GM06990 (cell line): ENCODE data around the gene DBNDD2.

ENCODE experiments used
- DNase-seq: peaks from one replicate; pipeline ENCODE4 v3.0.0-alpha.2; 2011; ENCODE audit not compliant: insufficient read length; ENCODE audit errors: extremely low read depth
- H3K27me3 ChIP-seq: replicated peaks from 2 replicates; pipeline ENCODE4 v1.6.0; 2011; ENCODE audit warnings: low read length; ENCODE audit not compliant: control insufficient read depth, insufficient read depth
- H3K36me3 ChIP-seq: 2 replicates; pipeline ENCODE4 v1.5.1; 2011; ENCODE audit warnings: low read length; ENCODE audit not compliant: control insufficient read depth, insufficient read depth
- H3K4me3 ChIP-seq: replicated peaks from 2 replicates; pipeline ENCODE4 v1.5.1; 2011; ENCODE audit warnings: low read depth, mild to moderate bottlenecking, control low read depth, low read length
- TF ChIP-seq, protein P1 (sequence below): IDR thresholded peaks from 2 replicates; pipeline ENCODE4 v1.5.1; 2011; ENCODE audit warnings: low read length, control low read depth, mild to moderate bottlenecking, inconsistent platforms; ENCODE audit not compliant: insufficient read depth, poor library complexity, severe bottlenecking

The DBNDD2 gene

DNA sequence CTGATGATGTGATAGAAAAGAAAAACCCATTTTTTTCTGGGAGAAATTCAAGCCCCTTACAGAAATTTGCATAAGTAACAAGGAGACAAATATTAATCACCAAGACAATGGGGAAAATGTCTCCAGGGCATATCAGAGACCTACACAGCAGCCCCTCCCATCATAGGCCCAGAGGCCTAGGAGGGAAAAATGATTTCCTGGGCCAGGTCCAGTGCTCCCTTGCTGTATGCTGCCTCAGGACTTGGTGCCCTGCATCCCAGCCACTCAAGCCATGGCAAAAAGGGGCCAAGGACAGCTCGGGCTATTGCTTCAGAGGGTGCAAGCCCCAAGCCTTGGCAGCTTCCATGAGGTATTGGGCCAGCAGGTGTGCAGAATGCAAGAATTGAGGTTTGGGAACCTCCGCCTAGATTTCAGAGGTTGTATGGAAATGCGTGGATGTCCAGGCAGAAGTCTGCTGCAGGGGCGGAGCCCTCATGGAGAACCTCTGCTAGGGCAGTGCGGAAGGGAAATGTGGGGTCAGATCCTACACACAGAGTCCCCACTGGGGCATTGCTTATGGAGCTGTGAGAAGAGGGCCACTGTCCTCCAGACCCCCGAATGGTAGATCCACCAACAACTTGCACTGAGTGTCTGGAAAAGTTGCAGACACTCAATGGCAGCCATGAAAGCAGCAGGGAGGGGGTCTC lies 7.6 kb upstream of the DBNDD2 start:
- Histone ChIP-seq H3K4me3 (no peak overlapping the region), H3K27me3 (peaks cover under 1% of the 10 kb centered on the region), H3K36me3 (no peaks in the 10 kb centered on the region)
- TF ChIP-seq, protein P1, sequence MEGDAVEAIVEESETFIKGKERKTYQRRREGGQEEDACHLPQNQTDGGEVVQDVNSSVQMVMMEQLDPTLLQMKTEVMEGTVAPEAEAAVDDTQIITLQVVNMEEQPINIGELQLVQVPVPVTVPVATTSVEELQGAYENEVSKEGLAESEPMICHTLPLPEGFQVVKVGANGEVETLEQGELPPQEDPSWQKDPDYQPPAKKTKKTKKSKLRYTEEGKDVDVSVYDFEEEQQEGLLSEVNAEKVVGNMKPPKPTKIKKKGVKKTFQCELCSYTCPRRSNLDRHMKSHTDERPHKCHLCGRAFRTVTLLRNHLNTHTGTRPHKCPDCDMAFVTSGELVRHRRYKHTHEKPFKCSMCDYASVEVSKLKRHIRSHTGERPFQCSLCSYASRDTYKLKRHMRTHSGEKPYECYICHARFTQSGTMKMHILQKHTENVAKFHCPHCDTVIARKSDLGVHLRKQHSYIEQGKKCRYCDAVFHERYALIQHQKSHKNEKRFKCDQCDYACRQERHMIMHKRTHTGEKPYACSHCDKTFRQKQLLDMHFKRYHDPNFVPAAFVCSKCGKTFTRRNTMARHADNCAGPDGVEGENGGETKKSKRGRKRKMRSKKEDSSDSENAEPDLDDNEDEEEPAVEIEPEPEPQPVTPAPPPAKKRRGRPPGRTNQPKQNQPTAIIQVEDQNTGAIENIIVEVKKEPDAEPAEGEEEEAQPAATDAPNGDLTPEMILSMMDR, result no peak
- no peak for DNase-seq

DNA sequence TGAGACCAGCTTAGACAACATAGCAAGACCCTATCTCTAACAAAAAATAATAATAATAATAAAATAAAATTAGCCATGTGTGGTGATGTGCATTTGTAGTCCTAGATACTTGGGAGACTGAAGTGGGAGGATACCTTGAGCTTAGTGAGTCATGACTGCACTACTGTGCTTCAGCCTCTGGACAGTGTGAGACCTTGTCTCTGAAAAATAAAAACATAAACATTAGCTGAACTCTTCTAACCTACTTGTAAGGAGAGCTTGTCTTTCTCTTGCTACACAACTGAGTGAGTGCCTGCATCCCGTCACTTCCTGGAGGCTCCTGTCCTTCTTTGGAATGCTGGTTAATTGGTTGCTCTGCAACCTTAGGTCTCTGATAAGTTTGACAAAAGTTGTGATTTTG lies 5.1 kb upstream of the DBNDD2 start:
- no peak for DNase-seq
- TF ChIP-seq, protein P1, result no peak

DNA sequence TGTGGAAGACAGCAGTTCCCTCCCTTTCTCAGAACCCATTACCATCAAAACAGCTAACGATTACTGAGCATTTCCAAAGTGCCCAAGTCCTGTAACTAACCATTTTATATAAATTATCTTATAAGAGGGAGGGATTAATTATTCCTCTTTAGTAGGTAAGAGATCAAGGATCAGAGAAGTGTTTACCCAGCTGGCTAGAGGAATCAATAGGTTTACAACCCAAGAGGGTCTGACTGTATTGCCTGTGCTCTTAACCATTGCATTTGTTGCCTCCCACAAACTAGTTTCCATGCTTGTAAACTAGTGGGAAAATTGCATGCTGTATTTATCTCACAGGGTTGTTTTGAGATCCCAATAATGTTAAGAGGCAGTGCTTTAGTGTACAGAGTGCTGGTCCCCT lies 3.7 kb upstream of the DBNDD2 start:
- H3K27me3 ChIP-seq, result peaks cover 1% of the 10 kb centered on the region
- no peak for DNase-seq
- H3K4me3 ChIP-seq, result no peak overlapping the region
- TF ChIP-seq, protein P1, result no peak
- H3K36me3 ChIP-seq, result no peaks in the 10 kb centered on the region

More for the DNA sequence above, 5.1 kb upstream of the DBNDD2 start:
- Histone ChIP-seq H3K36me3 (no peaks in the 10 kb centered on the region), H3K27me3 (peaks cover 1% of the 10 kb centered on the region), H3K4me3 (no peak overlapping the region)

DNA sequence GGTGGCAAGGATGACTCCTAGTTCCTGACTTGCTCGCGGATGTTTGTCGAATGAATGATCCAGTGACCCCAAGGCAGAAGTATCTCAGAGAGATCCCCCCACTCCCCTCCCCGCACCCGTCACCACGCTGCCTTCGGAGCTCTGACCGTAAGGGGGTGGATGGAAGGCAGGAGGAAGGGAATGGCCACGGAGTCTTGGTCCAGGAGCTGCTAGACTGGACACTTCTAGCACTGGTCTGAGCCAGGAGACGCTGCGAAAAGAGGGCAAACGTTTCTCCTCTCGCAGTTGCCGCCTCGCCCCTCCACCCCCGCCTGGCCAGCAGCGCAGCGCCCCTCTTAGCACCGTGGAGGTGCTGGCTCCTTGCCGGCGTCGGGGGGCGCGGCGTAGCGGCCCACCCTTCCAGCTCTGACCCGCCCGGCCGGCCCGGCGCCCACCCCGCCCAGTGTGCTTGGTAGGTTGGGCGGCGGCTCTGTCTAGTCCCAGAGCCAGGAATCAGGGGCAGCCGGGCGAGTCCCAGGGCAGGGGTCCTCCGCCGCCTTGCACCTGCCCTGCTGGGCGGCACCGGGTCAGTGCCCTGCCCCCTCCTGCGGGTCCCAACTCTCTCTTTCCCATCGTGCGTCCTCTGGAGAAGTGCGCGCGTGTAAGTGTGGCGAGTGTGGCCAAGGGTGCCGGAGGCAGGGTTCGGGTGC lies 2.4 kb upstream of the DBNDD2 start:
- TF ChIP-seq, protein P1, result no peak
- Histone ChIP-seq H3K36me3 (no peaks in the 10 kb centered on the region), H3K4me3 (peak overlapping the region; percentile 40), H3K27me3 (peaks cover 1% of the 10 kb centered on the region)
- no peak for DNase-seq

DNA sequence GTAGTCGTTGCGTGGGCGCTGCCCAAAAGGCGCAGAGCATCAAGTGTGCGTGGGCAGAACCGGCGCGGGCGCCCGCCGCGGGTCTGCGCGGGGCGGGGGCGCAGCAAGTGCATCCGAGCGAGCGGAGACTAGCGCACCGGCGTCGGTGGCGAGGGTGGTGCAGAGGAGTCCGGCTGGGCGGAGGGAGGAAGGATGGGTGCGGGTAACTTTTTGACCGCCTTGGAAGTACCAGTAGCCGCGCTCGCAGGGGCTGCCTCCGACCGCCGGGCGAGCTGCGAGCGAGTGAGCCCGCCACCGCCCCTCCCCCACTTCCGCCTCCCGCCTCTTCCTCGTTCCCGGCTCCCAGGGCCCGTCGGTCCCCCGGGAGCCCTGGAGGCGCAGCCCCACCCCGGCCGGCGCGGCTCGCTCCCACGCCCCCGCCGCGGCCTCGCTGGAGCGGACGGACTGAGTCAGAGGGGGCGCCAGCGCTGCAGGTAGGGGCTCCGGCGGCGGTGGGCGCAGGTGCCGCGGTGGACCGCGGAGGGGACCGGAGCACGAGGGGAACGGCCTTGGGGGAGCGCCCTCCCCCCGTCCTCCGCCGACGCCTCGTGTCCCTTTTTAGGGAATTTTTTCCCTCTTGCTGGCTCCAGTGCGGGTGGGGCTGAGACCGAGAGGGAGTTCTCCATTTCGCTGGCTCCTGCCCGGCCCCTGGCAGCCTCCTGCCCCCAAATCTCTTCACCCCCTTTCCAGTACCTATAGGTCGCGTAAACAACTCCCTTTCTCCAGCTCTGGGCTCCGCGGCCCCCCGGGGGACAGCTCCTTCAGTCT lies 1.6 kb upstream of the DBNDD2 start:
- TF ChIP-seq, protein P1, result no peak
- Histone ChIP-seq H3K4me3 (peak overlapping the region; percentile 40), H3K27me3 (peaks cover 1% of the 10 kb centered on the region), H3K36me3 (no peaks in the 10 kb centered on the region)
- no peak for DNase-seq
